GM12878 (cell line): ENCODE results near the gene MAP4K2. TPM values are rescaled to one million over a fixed set of nuclear protein-coding genes. Genes with fewer than 3 reads are reported as not detected.

Experiments used
- ATAC-seq: fragments of 200-7000 bp; cut with Tn5 transposase; 3 replicates; pipeline ENCODE4 v1.9.1; 2020; ENCODE audit warnings: mild to moderate bottlenecking, moderate library complexity
- BruUV-seq: library from RNA; stranded (reverse); fragments of 400-500 nt; replicated peaks from 2 replicates; lab custom pipeline; 2021; lab: Mats Ljungman, UMichigan
- CTCF ChIA-PET: fragments of 300-600 bp; sonication (Branson Sonifier 250); formaldehyde crosslinking; extraction: SDS; loops from one replicate; lab custom pipeline; 2021; ENCODE audit warnings: inconsistent platforms; lab: Yijun Ruan, JAX
- POLR2A ChIA-PET: fragments of 350-600 bp; formaldehyde crosslinking; extraction: SDS; loops from one replicate; lab custom pipeline; 2021; ENCODE audit warnings: inconsistent platforms; lab: Charles Lee
- RAD21 ChIA-PET: fragments of 300-600 bp; sonication (Branson Sonifier 250); formaldehyde crosslinking; loops from one replicate; lab custom pipeline; 2023; ENCODE audit warnings: antibody characterized with exemption; ENCODE audit not compliant: unreplicated experiment; lab: Charles Lee
- SMC1A ChIA-PET: fragments of 300-600 bp; sonication (Branson Sonifier 250); formaldehyde crosslinking; loops from one replicate; lab custom pipeline; 2023; ENCODE audit not compliant: unreplicated experiment, uncharacterized antibody; lab: Charles Lee
- DNase-seq: peaks from one replicate; pipeline ENCODE4 v3.0.0-alpha.2; 2011; ENCODE audit warnings: low read depth, low spot score
- FAIRE-seq: peaks from 3 replicates; lab custom pipeline; 2011; peaks lifted over from hg19 to GRCh38; lab: Jason Lieb, UNC
- H2AFZ ChIP-seq: 2 replicates; pipeline ENCODE4 v1.6.0; 2011; ENCODE audit warnings: low read depth, low read length, control low read depth; ENCODE audit not compliant: control insufficient read depth
- H3K27ac ChIP-seq: 2 replicates; pipeline ENCODE4 v1.5.1; 2011; ENCODE audit warnings: control low read depth; ENCODE audit not compliant: control insufficient read depth, insufficient read depth
- H3K27me3 ChIP-seq, 2 experiments: replicated peaks in 1 of 2; 2 replicates each; pipeline versions ENCODE4 v1.6.0 to v1.6.1; 2011; ENCODE audit warnings: low read length in 1 of 2; ENCODE audit not compliant: control insufficient read depth in 2 of 2, insufficient read depth in 2 of 2
- H3K36me3 ChIP-seq, 2 experiments: 2 replicates each; pipeline ENCODE4 v1.5.1; 2011; ENCODE audit warnings: low read length in 1 of 2; ENCODE audit not compliant: control insufficient read depth in 2 of 2, insufficient read depth in 2 of 2
- H3K4me1 ChIP-seq: 2 replicates; pipeline ENCODE4 v1.6.1; 2011; ENCODE audit warnings: mild to moderate bottlenecking, low read length, moderate library complexity, mixed read lengths; ENCODE audit not compliant: control insufficient read depth, insufficient read depth
- H3K4me2 ChIP-seq: 2 replicates; pipeline ENCODE4 v1.6.0; 2011; ENCODE audit warnings: control low read depth; ENCODE audit not compliant: control insufficient read depth, insufficient read depth
- H3K4me3 ChIP-seq: fragments of 200-600 bp; sonication (generic); 2 replicates; pipeline ENCODE4 v1.5.1; 2016
- H3K79me2 ChIP-seq: 2 replicates; pipeline ENCODE4 v1.6.0; 2011; ENCODE audit warnings: low read length; ENCODE audit not compliant: control insufficient read depth, insufficient read depth
- H3K9ac ChIP-seq: 2 replicates; pipeline ENCODE4 v1.8.0; 2011; ENCODE audit warnings: low read length, control low read depth, mixed read lengths; ENCODE audit not compliant: control insufficient read depth, insufficient read depth
- H3K9me3 ChIP-seq: replicated peaks from 3 replicates; pipeline ENCODE4 v1.5.1; 2011; ENCODE audit warnings: mild to moderate bottlenecking, low read length; ENCODE audit not compliant: control insufficient read depth, insufficient read depth
- H4K20me1 ChIP-seq: 2 replicates; pipeline ENCODE4 v1.6.0; 2011; ENCODE audit not compliant: control insufficient read depth, insufficient read depth
- BCL11A ChIP-seq: IDR thresholded peaks from 2 replicates; pipeline ENCODE4 v1.6.1; 2011; ENCODE audit warnings: low read depth, low read length
- BRCA1 ChIP-seq: IDR thresholded peaks from 2 replicates; pipeline ENCODE4 v1.6.1; 2011; ENCODE audit warnings: low read depth, low read length, improper control_type of control experiment
- ETV6 ChIP-seq, 2 experiments: fragments of 450-650 bp in 1 of 2; IDR thresholded peaks in 1 of 2; conservative IDR thresholded peaks in 1 of 2; 2 replicates each; pipeline ENCODE4 v1.6.1; 2014; ENCODE audit warnings: antibody characterized with exemption in 1 of 2, borderline replicate concordance in 1 of 2, low read depth in 1 of 2, mild to moderate bottlenecking in 1 of 2, moderate library complexity in 1 of 2
- HSF1 ChIP-seq: fragments of 150-350 bp; IDR thresholded peaks from 2 replicates; pipeline ENCODE4 v1.6.1; 2014; ENCODE audit warnings: mild to moderate bottlenecking, low read depth, low read length
- LARP7 ChIP-seq: fragments of 450-650 bp; IDR thresholded peaks from 2 replicates; pipeline ENCODE4 v1.6.1; 2017; ENCODE audit warnings: mild to moderate bottlenecking
- SMAD5 ChIP-seq: IDR thresholded peaks from 2 replicates; pipeline ENCODE4 v1.6.1; 2016; ENCODE audit warnings: antibody characterized with exemption, low read depth
- SPI1 ChIP-seq: IDR thresholded peaks from 2 replicates; pipeline ENCODE4 v1.6.1; 2011; ENCODE audit warnings: low read depth, mild to moderate bottlenecking, low read length, moderate library complexity, borderline replicate concordance; ENCODE audit not compliant: insufficient read depth
- SUZ12 ChIP-seq: fragments of 200-600 bp; sonication (generic); IDR thresholded peaks from one replicate; pipeline ENCODE4 v1.6.1; 2018; ENCODE audit warnings: antibody characterized with exemption, mild to moderate bottlenecking; ENCODE audit not compliant: unreplicated experiment
- WGBS: methylation state at CpG from one replicate; pipeline ENCODE4 v1.1.6; 2016; ENCODE audit warnings: low lambda C conversion rate; ENCODE audit not compliant: insufficient replicate concordance, insufficient coverage; ENCODE audit errors: missing lambda C conversion rate; 5-methylcytosine and 5-hydroxymethylcytosine counted together
- in situ Hi-C: fragments of 300-500 bp; cut with MboI; formaldehyde crosslinking; loops from 9 replicates; pipeline ENCODE4 v1.14.3; 2018; ENCODE audit warnings: mixed read lengths
- intact Hi-C: fragments of 100-400 bp; cut with micrococcal nuclease; formaldehyde crosslinking; loops from one replicate; pipeline ENCODE4 v1.14.2; 2022; ENCODE audit not compliant: unreplicated experiment
- polyA plus RNA-seq, 11 experiments: library from polyadenylated mRNA; depleted of rRNA in 4 of 11; unstranded in 6 of 11; stranded (reverse) in 5 of 11; fragments of >200 nt; fragmentation: Nextera tagmentation in 4 of 11; fragmentation: Illumina TruSeq in 1 of 11; extraction: Ambion mirVana in 4 of 11; extraction: Trizol in 1 of 11; gene quantifications; 1 replicate in 1 of 11; 2 replicates in 10 of 11; pipeline versions ENCODE4 v1.2.1 to v1.2.3, GENCODE V29; 2011 to 2016; ENCODE audit warnings: inconsistent platforms in 2 of 11, missing spikeins in 2 of 11, low read depth in 1 of 11
- total RNA-seq, 4 experiments: library from RNA; depleted of rRNA in 3 of 4; stranded (reverse); fragments of >200 nt in 3 of 4; fragmentation: Illumina TruSeq in 1 of 4; extraction: Trizol in 1 of 4; gene quantifications; 2 replicates each; pipeline versions ENCODE4 v1.2.1 to v1.2.3, GENCODE V29; 2013 to 2021
- TF ChIP-seq, protein P1 (sequence below): fragments of 150-350 bp; IDR thresholded peaks from 2 replicates; pipeline ENCODE4 v1.6.1; 2016; ENCODE audit warnings: low read depth, low read length
- TF ChIP-seq, protein P2 (sequence below): IDR thresholded peaks from 2 replicates; pipeline ENCODE4 v1.6.1; 2012; ENCODE audit warnings: improper control_type of control experiment, low read depth, low read length; ENCODE audit not compliant: insufficient replicate concordance

MAP4K2 gene
- total and polyA plus RNA-seq, 10 of the 15 experiments (the other 5 are each of a cell fraction or from before 2014, with no cell fraction given): 0.98 to 78.1 (median 48.9) TPM

- CTCF ChIA-PET: interaction anchor here (0.9 to 2.5 kb wide), 9 partner anchors 9 to 445 kb away, joined by 3 to 16 read pairs (median 4); partner anchors contain the start of genes PRDX5, RASGRP2, SF1 and TRMT112
- H3K4me1 ChIP-seq: peaks cover 17% of the 10 kb centered on the region
- 26% methylated on average over 13 of the region's 13 CpGs for WGBS
- FAIRE-seq (peak; percentile 52), DNase-seq (no peak), ATAC-seq (peak; percentile 14)
- no peak overlapping the region for H2AFZ ChIP-seq
- H3K4me2 ChIP-seq: no peak overlapping the region
- peaks cover 24 to 30% of the 10 kb centered on the region in 2 experiments for H3K36me3 ChIP-seq
- RAD21 ChIA-PET: interaction anchor here (1.0 to 1.4 kb wide), 2 partner anchors 10 to 19 kb away, joined by 4 to 5 read pairs; partner anchors contain the start of gene RASGRP2
- peaks cover 19% of the 10 kb centered on the region for H4K20me1 ChIP-seq
- no peaks in the 10 kb centered on the region for H3K9me3 ChIP-seq
- POLR2A ChIA-PET: interaction anchor here (1.0 to 1.6 kb wide), 5 partner anchors 8 to 23 kb away, joined by 3 to 6 read pairs (median 3); partner anchors contain the start of gene SF1
- SMC1A ChIA-PET: interaction anchor here (1.0 to 2.9 kb wide), 6 partner anchors 9 to 74 kb away, joined by 3 to 18 read pairs (median 4); partner anchors contain the start of gene RASGRP2
- BruUV-seq: no TSS peak
- H3K9ac ChIP-seq: no peak overlapping the region
- H3K4me3 ChIP-seq: no peak overlapping the region
- in situ Hi-C loops (no loop called here), intact Hi-C loops (no loop called here)
- no peak overlapping the region for H3K27ac ChIP-seq
- peaks cover 2% of the 10 kb centered on the region; the same call in 1 of the 2 replicates for H3K79me2 ChIP-seq
- no peaks in the 10 kb centered on the region for H3K27me3 ChIP-seq
- no peak for TF ChIP-seq LARP7
- TF ChIP-seq HSF1: no peak
- TF ChIP-seq SPI1: peak; percentile 41; the same call in 1 of the 2 replicates
- TF ChIP-seq, protein P1, sequence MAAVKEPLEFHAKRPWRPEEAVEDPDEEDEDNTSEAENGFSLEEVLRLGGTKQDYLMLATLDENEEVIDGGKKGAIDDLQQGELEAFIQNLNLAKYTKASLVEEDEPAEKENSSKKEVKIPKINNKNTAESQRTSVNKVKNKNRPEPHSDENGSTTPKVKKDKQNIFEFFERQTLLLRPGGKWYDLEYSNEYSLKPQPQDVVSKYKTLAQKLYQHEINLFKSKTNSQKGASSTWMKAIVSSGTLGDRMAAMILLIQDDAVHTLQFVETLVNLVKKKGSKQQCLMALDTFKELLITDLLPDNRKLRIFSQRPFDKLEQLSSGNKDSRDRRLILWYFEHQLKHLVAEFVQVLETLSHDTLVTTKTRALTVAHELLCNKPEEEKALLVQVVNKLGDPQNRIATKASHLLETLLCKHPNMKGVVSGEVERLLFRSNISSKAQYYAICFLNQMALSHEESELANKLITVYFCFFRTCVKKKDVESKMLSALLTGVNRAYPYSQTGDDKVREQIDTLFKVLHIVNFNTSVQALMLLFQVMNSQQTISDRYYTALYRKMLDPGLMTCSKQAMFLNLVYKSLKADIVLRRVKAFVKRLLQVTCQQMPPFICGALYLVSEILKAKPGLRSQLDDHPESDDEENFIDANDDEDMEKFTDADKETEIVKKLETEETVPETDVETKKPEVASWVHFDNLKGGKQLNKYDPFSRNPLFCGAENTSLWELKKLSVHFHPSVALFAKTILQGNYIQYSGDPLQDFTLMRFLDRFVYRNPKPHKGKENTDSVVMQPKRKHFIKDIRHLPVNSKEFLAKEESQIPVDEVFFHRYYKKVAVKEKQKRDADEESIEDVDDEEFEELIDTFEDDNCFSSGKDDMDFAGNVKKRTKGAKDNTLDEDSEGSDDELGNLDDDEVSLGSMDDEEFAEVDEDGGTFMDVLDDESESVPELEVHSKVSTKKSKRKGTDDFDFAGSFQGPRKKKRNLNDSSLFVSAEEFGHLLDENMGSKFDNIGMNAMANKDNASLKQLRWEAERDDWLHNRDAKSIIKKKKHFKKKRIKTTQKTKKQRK: no peak
- TF ChIP-seq, protein P2, sequence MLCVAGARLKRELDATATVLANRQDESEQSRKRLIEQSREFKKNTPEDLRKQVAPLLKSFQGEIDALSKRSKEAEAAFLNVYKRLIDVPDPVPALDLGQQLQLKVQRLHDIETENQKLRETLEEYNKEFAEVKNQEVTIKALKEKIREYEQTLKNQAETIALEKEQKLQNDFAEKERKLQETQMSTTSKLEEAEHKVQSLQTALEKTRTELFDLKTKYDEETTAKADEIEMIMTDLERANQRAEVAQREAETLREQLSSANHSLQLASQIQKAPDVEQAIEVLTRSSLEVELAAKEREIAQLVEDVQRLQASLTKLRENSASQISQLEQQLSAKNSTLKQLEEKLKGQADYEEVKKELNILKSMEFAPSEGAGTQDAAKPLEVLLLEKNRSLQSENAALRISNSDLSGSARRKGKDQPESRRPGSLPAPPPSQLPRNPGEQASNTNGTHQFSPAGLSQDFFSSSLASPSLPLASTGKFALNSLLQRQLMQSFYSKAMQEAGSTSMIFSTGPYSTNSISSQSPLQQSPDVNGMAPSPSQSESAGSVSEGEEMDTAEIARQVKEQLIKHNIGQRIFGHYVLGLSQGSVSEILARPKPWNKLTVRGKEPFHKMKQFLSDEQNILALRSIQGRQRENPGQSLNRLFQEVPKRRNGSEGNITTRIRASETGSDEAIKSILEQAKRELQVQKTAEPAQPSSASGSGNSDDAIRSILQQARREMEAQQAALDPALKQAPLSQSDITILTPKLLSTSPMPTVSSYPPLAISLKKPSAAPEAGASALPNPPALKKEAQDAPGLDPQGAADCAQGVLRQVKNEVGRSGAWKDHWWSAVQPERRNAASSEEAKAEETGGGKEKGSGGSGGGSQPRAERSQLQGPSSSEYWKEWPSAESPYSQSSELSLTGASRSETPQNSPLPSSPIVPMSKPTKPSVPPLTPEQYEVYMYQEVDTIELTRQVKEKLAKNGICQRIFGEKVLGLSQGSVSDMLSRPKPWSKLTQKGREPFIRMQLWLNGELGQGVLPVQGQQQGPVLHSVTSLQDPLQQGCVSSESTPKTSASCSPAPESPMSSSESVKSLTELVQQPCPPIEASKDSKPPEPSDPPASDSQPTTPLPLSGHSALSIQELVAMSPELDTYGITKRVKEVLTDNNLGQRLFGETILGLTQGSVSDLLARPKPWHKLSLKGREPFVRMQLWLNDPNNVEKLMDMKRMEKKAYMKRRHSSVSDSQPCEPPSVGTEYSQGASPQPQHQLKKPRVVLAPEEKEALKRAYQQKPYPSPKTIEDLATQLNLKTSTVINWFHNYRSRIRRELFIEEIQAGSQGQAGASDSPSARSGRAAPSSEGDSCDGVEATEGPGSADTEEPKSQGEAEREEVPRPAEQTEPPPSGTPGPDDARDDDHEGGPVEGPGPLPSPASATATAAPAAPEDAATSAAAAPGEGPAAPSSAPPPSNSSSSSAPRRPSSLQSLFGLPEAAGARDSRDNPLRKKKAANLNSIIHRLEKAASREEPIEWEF: no peak
- no peak for TF ChIP-seq ETV6 (conservative IDR thresholded peaks at IDR 0.05 in 1 of 2, IDR thresholded peaks at IDR 0.05 in 1 of 2; ENCODE audit: borderline replicate concordance in 1 of 2, low read depth in 1 of 2)
- TF ChIP-seq BRCA1: no peak
- no peak for TF ChIP-seq SUZ12
- TF ChIP-seq BCL11A: 0 out of 2 replicates have a peak, but pooled peaks have one; percentile 7
- 0 out of 2 replicates have a peak, but pooled peaks have one; percentile 11 for TF ChIP-seq SMAD5
These were observed 40.1 kb downstream of the MAP4K2 start for GRCh38 chr11:64762674-64763525.
